Left renal pelvis (tissue), 4 donors: ENCODE data around the gene VASN. TPM values are rescaled to one million over a fixed set of nuclear protein-coding genes. Genes with fewer than 3 reads are reported as not detected.
"Not testable (repeated sequence)": the region's sequence is repeated elsewhere in the genome, so short reads cannot be mapped to it uniquely, and the experiment has no call there.

Experiments
- DNase-seq, 4 donors: peaks; one replicate each; pipeline ENCODE4 v3.0.0-alpha.2; 2013; ENCODE audit warnings: low read depth in 4 of 4, low spot score in 3 of 4
- polyA plus RNA-seq, 4 donors: library from polyadenylated mRNA; unstranded; fragments of 120-200 nt; gene quantifications; one replicate each; pipeline ENCODE4 v1.2.1, GENCODE V29; 2013; ENCODE audit not compliant: insufficient read length in 4 of 4

VASN gene
- polyA plus RNA-seq, 4 donors, result 35.7 to 68.7 (median 44.1) TPM

DNA sequence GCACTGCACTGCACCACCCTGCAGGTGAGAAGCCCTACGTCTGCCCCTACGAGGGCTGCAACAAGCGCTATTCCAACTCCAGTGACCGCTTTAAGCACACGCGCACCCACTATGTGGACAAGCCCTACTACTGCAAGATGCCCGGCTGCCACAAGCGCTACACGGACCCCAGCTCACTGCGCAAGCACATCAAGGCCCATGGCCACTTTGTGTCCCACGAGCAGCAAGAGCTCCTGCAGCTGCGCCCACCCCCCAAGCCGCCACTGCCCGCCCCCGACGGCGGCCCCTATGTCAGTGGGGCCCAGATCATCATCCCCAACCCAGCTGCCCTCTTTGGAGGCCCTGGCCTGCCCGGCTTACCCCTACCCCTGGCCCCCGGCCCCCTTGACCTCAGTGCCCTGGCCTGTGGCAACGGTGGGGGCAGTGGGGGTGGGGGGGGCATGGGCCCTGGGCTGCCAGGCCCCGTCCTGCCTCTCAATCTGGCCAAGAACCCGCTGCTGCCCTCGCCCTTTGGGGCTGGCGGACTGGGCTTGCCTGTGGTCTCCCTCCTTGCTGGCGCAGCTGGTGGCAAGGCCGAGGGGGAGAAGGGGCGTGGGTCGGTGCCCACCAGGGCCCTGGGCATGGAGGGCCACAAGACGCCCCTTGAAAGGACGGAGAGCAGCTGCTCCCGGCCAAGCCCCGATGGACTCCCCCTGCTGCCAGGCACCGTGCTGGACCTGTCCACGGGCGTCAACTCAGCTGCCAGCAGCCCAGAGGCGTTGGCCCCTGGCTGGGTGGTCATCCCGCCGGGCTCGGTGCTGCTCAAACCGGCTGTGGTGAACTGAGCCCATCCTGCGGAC lies 34.7 kb upstream of the VASN start:
- DNase-seq, result no peak

DNA sequence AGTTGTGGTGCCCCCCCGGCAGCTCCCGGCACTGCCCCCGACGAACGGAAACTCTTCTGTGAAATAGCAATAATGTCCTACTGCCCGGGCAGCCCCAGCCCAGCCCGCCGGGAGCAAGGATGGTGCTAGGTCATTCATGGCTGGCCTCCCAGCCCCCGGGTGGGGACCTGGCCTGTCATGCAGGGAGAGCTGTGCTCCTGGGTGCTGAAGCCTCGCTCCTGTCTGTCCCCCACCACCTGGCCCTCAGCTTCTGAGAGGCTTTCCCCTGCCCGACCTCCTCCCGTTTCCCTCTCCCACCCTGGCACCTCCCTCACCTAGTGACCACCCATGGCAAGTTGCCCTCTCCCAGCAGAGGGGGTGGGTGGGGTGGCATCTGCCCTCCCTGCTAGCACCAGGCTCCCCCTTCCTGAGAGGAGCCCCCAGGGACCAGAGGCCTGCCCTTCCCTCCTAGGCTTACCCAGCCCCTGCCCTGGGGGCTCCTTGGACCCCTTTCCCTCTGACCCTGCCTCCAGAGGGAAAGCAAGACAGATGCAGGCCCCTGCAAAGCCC lies 34.0 kb upstream of the VASN start:
- DNase-seq, result no peak

DNA sequence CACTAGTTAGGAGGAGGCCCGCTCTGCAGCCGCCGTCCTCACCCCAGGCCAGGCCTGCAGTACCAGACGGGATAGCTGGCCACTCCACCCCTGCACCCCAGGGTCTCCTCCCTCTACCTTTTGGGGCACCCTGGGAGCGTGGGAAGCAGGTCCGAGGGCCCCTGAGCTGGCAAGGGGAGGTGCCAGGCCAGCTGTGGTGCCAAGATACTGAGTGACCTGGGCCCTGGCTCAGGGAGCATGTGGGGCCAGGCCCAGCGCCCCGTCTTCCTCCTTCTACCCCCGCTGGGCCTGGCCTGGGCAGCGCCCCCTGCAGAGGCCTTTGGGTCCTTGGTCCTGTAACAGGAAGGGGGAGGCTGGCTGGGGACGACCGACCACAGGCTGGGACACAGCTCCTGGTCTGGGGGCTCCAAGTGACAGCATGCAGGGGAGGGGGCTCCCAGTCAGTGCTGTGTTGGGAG lies 33.5 kb upstream of the VASN start:
- DNase-seq, result no peak

DNA sequence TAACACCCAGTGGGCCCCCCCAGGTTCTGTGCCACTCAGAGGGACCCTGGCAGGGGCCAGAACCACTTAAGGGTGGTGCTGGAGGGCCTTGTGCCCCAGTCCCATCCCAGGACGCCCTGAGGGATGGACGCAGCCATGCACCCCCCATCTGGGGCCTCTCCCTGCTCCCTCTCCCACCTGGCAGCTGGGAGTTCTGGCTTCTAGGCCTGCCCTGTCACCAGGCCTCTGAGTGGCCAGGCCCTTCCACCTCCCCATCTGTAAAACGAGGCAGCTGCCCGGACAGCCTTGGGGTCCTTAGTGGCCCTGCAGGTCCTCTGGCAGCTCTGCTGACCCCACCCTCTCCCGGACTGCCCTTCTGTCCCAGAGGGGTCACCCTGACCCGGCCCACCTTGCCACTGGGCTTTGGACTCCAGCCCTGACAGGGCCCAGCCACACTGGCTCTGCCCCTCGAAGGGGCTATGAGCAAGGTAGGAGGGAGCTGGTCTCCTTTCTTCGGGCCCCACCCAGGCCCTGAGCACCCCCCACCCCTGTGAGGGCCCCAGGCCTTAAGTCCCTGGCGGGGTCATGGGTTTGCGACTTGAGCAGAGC lies 32.8 kb upstream of the VASN start:
- DNase-seq, result no peak

DNA sequence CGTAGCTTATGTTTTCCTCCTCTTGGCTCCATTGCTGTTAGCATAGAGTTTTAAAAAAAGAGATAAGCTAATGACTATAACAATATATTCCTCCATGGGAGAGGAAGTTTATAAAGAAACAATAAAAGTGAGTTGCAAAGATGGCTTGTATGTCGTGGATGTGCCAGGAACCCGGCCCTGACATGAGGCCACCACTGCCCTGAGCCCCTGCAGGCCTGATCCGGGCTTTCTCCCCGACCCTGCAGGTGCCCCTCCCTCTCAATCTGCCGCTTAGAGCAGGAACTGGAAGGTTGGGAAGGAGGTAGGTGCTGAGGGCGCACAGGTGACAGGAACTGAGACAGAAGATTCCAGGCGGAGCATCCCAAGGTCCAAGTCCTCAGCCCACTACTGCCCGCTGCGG lies 32.2 kb upstream of the VASN start:
- no peak for DNase-seq

DNA sequence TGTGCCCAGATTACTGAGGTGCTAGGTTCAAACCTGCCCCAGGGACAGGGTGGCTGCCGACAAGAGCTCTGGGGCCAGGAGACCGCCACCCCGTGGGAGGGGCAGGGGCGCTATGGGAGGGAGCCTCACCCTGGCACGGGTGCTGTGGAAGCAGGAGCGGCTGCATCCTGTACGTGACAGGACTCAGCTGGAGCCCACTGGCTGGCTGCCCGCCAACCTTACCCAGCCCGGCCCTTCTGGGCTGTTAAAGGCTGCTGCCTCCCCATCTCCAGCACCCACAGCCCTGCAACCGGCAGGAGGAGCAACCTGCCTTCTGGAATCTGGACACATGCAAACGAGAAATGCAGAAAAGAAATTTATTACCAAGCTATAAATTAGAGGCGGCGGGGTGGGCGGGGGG lies 31.7 kb upstream of the VASN start:
- DNase-seq, result no peak

DNA sequence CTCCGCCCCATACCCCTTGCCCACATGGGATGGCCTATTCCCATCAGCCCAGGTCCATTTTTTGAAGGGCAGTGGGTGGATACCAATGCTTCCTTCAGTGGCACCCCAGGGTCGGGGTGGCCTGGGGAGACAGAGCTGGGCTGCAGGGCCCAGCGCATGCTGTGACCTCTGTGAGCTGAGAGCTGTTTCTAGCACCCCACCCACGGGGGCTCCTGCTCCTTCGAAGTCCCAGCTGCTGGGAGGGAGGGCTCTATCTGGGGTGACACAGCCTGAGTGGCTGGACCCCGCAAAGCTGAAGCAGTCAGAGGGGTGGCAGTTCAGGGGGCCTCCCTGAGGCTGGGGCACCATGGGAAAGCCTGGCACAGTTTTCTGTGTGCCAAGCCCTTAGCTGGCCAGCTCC lies 31.2 kb upstream of the VASN start:
- no peak for DNase-seq

DNA sequence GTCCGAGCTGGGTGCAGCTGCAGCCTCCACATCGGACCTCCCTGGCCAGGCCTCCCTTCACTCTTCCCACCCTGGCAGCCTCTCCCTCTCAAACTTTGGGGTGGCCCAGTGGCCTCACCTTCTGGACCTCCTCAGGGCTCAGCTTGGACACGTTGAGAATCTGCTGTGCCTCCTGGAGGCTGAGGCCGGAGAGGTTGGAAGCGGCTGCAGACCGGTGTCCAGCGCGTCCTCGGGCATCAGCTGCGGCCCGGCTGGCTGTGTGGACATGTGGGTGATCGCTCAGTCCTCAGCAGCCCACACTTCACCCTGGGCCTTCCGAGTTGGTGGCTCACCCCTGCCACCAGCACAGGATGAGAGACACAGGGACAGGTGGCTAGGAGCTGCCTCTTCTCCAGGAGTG lies 30.4 kb upstream of the VASN start:
- DNase-seq, result no peak

DNA sequence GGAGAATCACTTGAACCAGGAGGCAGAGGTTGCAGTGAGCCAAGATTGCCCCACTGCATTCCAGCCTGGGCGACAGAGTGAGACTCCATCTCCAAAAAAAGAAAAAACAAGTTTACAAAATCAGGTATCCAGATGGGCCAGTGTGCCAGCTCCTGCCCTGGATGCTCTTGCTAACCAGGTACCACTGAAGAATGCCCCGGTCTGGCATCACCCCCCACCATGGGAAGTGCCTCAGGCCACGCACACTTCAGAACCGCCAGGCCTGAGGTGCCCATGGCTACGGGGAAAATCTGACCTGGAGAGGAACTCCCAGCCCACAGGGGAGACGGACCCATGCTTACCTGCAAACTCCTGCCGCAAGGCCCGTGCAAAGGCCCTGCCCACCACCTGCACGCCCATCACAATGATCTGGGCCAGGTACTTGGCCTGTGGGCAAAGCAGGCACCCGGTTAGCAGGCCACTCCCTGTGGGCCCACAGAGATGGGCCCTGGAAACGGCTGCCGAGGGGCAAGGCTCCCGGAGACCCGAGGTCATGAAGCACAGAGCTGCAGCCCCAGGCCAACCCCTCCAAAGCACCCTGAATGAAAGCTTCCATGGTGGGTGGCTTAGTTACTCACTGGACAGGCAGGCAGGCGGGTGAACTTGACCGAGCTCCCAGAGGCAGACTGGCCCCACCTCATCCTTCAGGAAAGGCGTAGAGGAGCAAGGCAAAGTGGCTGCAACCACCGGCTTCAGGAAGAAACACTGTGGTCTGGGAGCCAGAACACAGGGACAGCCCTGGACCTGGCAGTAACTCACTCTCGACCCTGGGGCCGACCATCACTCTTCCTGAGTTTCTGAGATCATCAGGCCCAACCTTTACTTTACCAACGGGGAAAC lies 28.5 kb upstream of the VASN start:
- DNase-seq, result no peak

DNA sequence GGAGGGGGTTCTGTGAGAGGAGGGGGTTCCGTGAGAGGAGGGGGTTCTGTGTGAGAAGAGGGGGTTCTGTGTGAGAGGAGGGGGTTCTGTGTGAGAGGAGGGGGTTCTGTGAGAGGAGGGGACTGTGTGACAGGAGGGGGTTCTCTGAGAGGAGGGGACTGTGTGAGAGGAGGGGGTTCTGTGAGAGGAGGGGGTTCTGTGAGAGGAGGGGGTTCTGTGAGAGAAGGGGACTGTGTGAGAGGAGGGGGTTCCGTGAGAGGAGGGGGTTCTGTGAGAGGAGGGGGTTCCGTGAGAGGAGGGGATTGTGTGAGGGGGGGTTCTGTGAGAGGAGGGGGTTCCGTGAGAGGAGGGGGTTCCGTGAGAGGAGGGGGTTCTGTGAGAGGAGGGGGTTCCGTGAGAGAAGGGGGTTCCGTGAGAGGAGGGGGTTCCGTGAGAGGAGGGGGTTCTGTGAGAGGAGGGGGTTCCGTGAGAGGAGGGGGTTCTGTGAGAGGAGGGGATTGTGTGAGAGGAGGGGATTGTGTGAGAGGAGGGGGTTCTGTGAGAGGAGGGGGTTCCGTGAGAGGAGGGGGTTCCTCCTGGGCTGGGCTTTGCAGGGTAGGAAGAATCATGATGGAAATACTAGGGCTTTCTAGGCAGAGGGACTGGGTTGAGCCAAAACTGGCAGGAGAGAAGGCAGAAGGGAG lies 27.2 kb upstream of the VASN start:
- DNase-seq, result not testable (repeated sequence)

DNA sequence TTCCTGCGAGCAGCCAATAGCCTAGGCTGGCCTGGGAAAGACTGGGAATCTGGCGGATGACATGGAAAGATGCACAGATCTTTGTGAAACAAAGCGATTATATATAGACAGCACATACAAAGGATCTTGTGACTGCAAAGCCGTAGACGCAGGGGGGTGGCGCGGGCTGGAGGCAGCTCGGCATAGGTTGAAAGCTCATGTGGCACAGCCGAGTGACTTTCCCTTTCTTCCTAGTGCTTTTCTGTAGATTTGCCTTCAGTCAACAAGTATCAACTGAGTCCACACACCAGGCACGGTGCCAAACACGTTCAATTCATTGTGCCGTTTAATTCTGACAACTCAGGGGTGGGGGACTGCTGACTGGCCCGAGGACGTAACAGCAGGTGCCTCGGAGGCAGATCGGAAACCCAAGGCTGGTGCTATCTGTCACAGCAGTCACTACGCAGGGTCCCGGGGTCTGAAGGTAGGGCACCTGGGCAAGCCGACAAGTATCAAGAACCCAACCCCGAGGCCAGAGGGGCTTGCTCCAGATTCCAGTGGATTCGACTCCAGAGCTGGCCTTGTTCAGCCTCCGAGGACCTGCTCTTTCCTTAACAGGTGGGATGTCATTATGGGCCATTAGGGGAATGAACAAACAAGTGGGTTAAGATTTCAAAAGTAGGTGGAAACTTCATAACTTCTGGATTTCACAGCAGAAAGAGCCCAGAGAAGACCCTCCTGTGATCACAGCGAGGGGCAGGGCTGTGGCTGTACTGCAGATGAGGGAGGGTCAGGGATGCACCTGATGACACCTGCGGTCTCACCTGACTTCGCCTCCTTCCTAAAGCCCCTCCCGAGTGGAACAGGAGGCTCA lies 26.4 kb upstream of the VASN start:
- DNase-seq, result no peak

DNA sequence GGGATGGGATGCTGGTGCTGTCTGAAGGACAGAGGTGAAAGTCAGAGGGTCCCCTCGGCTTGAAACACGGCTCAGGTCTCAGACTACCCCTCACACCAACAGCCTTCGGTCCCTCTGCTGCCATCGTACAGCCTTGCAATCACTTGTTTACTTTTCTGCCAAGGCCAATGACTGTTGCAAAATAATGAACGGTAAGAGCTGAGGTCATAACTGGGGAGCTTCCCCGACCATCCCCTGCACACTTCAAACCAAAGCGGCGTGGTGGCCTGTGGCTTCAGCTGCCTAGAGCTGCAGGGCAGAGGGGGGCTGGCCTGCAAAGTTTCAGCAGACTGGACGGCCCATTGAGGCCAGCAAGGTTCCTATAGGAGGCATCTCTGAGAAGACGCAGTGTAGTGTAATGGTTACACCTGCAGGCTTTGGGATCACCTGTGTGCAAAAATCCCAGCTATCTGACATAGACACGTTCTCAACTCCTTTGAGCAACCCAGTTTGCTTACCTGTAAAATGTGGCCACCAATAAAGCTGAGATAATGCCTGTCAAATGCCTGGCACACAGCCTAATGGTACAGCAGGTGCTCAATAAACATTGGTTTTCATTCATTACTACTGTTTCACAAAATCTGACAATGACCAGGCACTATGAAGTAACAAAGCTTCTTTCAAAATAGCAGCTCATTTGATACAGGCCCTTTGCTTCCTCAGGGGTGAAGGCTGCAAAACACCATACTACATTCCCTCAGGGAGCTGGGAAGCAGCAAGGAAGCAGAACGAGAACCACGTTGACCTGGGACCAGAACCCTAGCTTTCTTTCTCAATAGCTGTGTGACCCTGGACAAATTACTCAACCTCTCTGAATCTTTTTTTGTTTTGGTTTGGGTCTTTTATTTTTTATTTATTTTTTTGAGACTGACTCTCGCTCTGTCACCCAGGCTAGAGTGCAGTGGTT lies 25.5 kb upstream of the VASN start:
- no peak for DNase-seq

DNA sequence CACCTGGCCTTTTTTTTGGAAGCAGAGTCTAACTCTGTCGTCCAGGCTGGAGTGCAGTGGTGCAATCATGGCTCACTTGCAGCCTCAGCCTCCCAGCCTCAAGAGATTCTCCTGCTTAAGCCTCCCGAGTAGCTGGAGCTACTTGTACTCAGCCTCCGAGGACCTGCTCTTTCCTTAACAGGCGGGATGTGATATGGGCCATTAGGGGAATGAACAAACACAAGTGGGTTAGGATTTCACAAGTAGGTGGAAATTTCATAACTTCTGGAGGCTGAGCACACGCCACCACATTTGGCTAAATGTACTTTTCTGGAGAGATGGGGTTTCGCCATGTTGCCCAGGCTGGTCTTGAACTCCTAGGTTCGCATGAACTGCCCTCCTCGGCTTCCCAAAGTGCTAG lies 24.6 kb upstream of the VASN start:
- no peak for DNase-seq

DNA sequence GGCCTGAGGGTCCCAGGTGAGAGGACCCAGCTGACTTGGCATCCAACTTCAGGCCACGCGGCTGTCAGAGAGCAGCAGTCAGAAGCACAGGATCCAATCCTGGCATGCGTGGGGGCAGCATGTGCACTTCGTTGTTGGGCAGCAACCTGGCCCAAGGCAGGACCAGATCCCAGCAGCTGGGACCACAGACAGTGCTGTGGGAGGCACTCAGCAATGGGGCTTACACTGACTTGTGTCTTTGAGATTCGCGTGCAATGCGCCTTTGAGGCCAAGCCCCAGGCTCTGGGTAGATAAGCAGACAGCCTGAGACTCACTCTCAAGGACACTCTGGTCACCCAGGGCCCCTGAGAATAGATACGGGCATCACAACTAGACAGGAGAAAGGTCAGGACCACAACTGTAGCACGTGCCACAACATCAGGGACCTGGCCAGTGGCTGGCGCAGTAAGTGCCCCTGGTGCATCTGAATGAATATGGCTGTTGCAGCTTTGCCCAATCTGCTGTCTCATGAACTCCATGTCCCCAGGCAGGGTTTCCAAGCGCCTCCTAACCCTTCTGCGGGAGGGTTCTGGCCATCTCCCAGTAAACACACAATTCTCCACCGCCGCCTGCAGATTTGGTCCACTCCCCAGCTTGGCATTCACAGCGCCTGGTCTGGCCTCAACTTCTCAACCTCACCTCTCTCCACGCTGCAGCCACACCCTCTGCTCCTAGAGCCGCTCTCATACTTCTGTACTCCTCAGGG lies 23.7 kb upstream of the VASN start:
- DNase-seq, result no peak

DNA sequence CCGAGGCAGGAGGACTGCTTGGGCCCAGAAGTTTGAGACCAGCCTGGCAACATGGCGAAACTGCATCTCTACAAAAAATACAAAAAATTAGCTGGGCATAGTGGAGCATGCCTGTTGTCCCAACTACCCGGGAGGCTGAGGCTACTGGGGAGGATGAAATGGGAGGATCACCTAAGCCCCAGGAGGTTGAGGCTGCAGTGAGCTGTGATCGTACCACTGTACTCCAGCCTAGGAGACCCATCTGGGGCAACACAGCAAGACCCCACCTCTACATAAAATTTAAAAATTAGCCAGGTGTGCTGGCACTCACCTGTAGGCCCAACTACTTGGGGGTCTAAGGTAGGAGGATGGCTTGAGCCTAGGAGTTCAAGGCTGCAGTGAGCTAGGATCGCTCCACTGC lies 22.3 kb upstream of the VASN start:
- no peak for DNase-seq

DNA sequence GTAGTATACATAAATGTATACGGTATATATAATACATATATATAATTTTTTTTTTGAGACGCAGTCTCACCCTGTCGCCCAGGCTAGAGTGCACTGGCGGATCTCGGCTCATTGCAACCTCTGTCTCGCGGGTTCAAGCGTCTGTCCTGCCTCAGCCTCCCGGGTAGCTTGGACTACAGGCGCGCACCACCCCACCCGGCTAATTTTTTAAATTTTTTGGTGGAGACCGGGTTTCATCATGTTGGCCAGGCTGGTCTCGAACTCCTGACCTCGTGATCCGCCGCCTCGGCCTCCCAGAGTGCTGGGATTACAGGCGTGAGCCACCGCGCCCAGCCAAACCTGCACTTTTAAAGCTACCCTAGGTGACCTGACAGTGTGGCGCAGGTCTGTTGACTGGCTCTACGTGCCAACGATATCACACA lies 21.3 kb upstream of the VASN start:
- no peak for DNase-seq

DNA sequence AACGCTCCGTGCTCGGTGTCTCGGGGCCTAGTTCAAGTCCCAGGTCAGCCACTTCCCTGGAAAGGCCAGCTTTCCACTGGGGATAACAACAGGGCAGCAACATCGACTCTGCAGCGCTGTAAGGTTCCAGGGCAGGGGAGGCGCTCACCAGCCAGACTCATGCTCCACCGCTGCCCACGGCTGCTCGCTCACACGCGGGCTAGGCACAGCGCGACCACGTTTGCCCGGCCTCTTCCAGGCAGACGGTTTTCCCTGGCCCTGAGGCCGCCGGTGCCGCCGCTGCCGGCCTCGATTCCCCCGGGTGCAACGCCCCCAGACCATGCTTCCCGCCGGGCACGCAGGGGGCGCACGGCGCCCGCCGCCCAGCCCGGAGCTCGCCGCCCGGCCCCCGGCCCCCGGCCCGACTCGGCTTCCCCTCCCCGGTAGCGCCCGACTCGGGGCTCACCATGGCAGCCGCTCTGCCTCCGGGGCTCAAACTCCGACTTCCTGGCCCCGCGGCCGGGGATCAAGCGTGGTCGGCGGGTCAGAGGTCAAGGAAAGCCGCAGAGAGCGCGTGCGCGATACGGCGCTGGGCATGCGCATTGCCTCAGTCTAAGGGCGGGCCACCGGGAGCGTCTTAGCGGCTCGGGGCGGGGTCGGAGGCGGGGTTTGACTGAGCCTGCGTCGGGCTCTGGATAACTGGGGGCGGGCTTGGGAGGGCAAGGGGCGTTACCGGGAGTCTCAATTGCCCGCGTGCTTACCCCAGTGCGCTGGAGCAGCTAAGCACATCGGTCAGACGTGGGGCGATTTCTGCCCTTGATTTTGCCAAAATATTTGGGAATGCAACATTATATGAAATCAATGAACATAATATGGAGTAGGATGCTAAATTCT lies 20.6 kb upstream of the VASN start, which contains the start of gene PAM16:
Gene PAM16, minus strand, starts transcription at position 535 of the 873 bp plus-strand sequence. Its CDS starts 87 bp downstream, at position 448.
- peak; percentile 84 to 87 (median 86) for DNase-seq
